GM12878 (cell line): ENCODE measurements around the gene C19orf47. TPM values are rescaled to one million over a fixed set of nuclear protein-coding genes. Genes with fewer than 3 reads are reported as not detected.

ENCODE experiments used
- ATAC-seq: fragments of 200-7000 bp; cut with Tn5 transposase; 3 replicates; pipeline ENCODE4 v1.9.1; 2020; ENCODE audit warnings: mild to moderate bottlenecking, moderate library complexity
- BruUV-seq: library from RNA; stranded (reverse); fragments of 400-500 nt; replicated peaks from 2 replicates; lab custom pipeline; 2021; lab: Mats Ljungman, UMichigan
- CTCF ChIA-PET: fragments of 300-600 bp; sonication (Branson Sonifier 250); formaldehyde crosslinking; extraction: SDS; loops from one replicate; lab custom pipeline; 2021; ENCODE audit warnings: inconsistent platforms; lab: Yijun Ruan, JAX
- POLR2A ChIA-PET: fragments of 350-600 bp; formaldehyde crosslinking; extraction: SDS; loops from one replicate; lab custom pipeline; 2021; ENCODE audit warnings: inconsistent platforms; lab: Charles Lee
- RAD21 ChIA-PET: fragments of 300-600 bp; sonication (Branson Sonifier 250); formaldehyde crosslinking; loops from one replicate; lab custom pipeline; 2023; ENCODE audit warnings: antibody characterized with exemption; ENCODE audit not compliant: unreplicated experiment; lab: Charles Lee
- SMC1A ChIA-PET: fragments of 300-600 bp; sonication (Branson Sonifier 250); formaldehyde crosslinking; loops from one replicate; lab custom pipeline; 2023; ENCODE audit not compliant: unreplicated experiment, uncharacterized antibody; lab: Charles Lee
- DNase-seq: peaks from one replicate; pipeline ENCODE4 v3.0.0-alpha.2; 2011; ENCODE audit warnings: low read depth, low spot score
- FAIRE-seq: peaks from 3 replicates; lab custom pipeline; 2011; peaks lifted over from hg19 to GRCh38; lab: Jason Lieb, UNC
- H2AFZ ChIP-seq: 2 replicates; pipeline ENCODE4 v1.6.0; 2011; ENCODE audit warnings: low read depth, low read length, control low read depth; ENCODE audit not compliant: control insufficient read depth
- H3K27ac ChIP-seq: 2 replicates; pipeline ENCODE4 v1.5.1; 2011; ENCODE audit warnings: control low read depth; ENCODE audit not compliant: control insufficient read depth, insufficient read depth
- H3K27me3 ChIP-seq, 2 experiments: replicated peaks in 1 of 2; 2 replicates each; pipeline versions ENCODE4 v1.6.0 to v1.6.1; 2011; ENCODE audit warnings: low read length in 1 of 2; ENCODE audit not compliant: control insufficient read depth in 2 of 2, insufficient read depth in 2 of 2
- H3K36me3 ChIP-seq, 2 experiments: 2 replicates each; pipeline ENCODE4 v1.5.1; 2011; ENCODE audit warnings: low read length in 1 of 2; ENCODE audit not compliant: control insufficient read depth in 2 of 2, insufficient read depth in 2 of 2
- H3K4me1 ChIP-seq: 2 replicates; pipeline ENCODE4 v1.6.1; 2011; ENCODE audit warnings: mild to moderate bottlenecking, low read length, moderate library complexity, mixed read lengths; ENCODE audit not compliant: control insufficient read depth, insufficient read depth
- H3K4me2 ChIP-seq: 2 replicates; pipeline ENCODE4 v1.6.0; 2011; ENCODE audit warnings: control low read depth; ENCODE audit not compliant: control insufficient read depth, insufficient read depth
- H3K4me3 ChIP-seq: fragments of 200-600 bp; sonication (generic); 2 replicates; pipeline ENCODE4 v1.5.1; 2016
- H3K79me2 ChIP-seq: 2 replicates; pipeline ENCODE4 v1.6.0; 2011; ENCODE audit warnings: low read length; ENCODE audit not compliant: control insufficient read depth, insufficient read depth
- H3K9ac ChIP-seq: 2 replicates; pipeline ENCODE4 v1.8.0; 2011; ENCODE audit warnings: low read length, control low read depth, mixed read lengths; ENCODE audit not compliant: control insufficient read depth, insufficient read depth
- H3K9me3 ChIP-seq: replicated peaks from 3 replicates; pipeline ENCODE4 v1.5.1; 2011; ENCODE audit warnings: mild to moderate bottlenecking, low read length; ENCODE audit not compliant: control insufficient read depth, insufficient read depth
- H4K20me1 ChIP-seq: 2 replicates; pipeline ENCODE4 v1.6.0; 2011; ENCODE audit not compliant: control insufficient read depth, insufficient read depth
- CHD1 ChIP-seq: IDR thresholded peaks from 2 replicates; pipeline ENCODE4 v1.6.1; 2012; ENCODE audit warnings: low read depth, low read length, improper control_type of control experiment
- CHD4 ChIP-seq: fragments of 200-600 bp; sonication (generic); IDR thresholded peaks from 2 replicates; pipeline ENCODE4 v1.6.1; 2016; ENCODE audit warnings: mild to moderate bottlenecking
- EZH2 ChIP-seq: IDR thresholded peaks from 2 replicates; pipeline ENCODE4 v1.6.1; 2012; ENCODE audit warnings: low read depth, mild to moderate bottlenecking, control low read depth, inconsistent platforms, low read length, borderline replicate concordance; ENCODE audit not compliant: control insufficient read depth
- HDAC6 ChIP-seq: fragments of 200-600 bp; sonication (generic); IDR thresholded peaks from one replicate; pipeline ENCODE4 v1.8.0; 2017; ENCODE audit warnings: antibody characterized with exemption; ENCODE audit not compliant: unreplicated experiment
- NFXL1 ChIP-seq: fragments of 450-650 bp; IDR thresholded peaks from 2 replicates; pipeline ENCODE4 v1.6.1; 2017; ENCODE audit warnings: antibody characterized with exemption, mild to moderate bottlenecking, borderline replicate concordance
- NFYA ChIP-seq: IDR thresholded peaks from 2 replicates; pipeline ENCODE4 v1.6.1; 2011; ENCODE audit warnings: low read depth, mild to moderate bottlenecking, low read length, improper control_type of control experiment, borderline replicate concordance
- SMARCA5 ChIP-seq: fragments of 450-650 bp; IDR thresholded peaks from 2 replicates; pipeline ENCODE4 v1.6.1; 2017; ENCODE audit warnings: mild to moderate bottlenecking
- SREBF1 ChIP-seq: IDR thresholded peaks from 2 replicates; pipeline ENCODE4 v1.6.1; 2012; ENCODE audit warnings: mild to moderate bottlenecking, low read length
- SUZ12 ChIP-seq: fragments of 200-600 bp; sonication (generic); IDR thresholded peaks from one replicate; pipeline ENCODE4 v1.6.1; 2018; ENCODE audit warnings: antibody characterized with exemption, mild to moderate bottlenecking; ENCODE audit not compliant: unreplicated experiment
- ZNF274 ChIP-seq: IDR thresholded peaks from one replicate; pipeline ENCODE4 v1.8.0; 2011; ENCODE audit not compliant: insufficient read length, insufficient read depth
- ZNF384 ChIP-seq: IDR thresholded peaks from 2 replicates; pipeline ENCODE4 v1.6.1; 2012; ENCODE audit warnings: low read depth, mild to moderate bottlenecking, low read length, improper control_type of control experiment, borderline replicate concordance
- WGBS: methylation state at CpG from one replicate; pipeline ENCODE4 v1.1.6; 2016; ENCODE audit warnings: low lambda C conversion rate; ENCODE audit not compliant: insufficient replicate concordance, insufficient coverage; ENCODE audit errors: missing lambda C conversion rate; 5-methylcytosine and 5-hydroxymethylcytosine counted together
- in situ Hi-C: fragments of 300-500 bp; cut with MboI; formaldehyde crosslinking; loops from 9 replicates; pipeline ENCODE4 v1.14.3; 2018; ENCODE audit warnings: mixed read lengths
- intact Hi-C: fragments of 100-400 bp; cut with micrococcal nuclease; formaldehyde crosslinking; loops from one replicate; pipeline ENCODE4 v1.14.2; 2022; ENCODE audit not compliant: unreplicated experiment
- polyA plus RNA-seq, 11 experiments: library from polyadenylated mRNA; depleted of rRNA in 4 of 11; unstranded in 6 of 11; stranded (reverse) in 5 of 11; fragments of >200 nt; fragmentation: Nextera tagmentation in 4 of 11; fragmentation: Illumina TruSeq in 1 of 11; extraction: Ambion mirVana in 4 of 11; extraction: Trizol in 1 of 11; gene quantifications; 1 replicate in 1 of 11; 2 replicates in 10 of 11; pipeline versions ENCODE4 v1.2.1 to v1.2.3, GENCODE V29; 2011 to 2016; ENCODE audit warnings: inconsistent platforms in 2 of 11, missing spikeins in 2 of 11, low read depth in 1 of 11
- total RNA-seq, 4 experiments: library from RNA; depleted of rRNA in 3 of 4; stranded (reverse); fragments of >200 nt in 3 of 4; fragmentation: Illumina TruSeq in 1 of 4; extraction: Trizol in 1 of 4; gene quantifications; 2 replicates each; pipeline versions ENCODE4 v1.2.1 to v1.2.3, GENCODE V29; 2013 to 2021
- TF ChIP-seq, protein P1 (sequence below): IDR thresholded peaks from 2 replicates; pipeline ENCODE4 v1.6.1; 2012; ENCODE audit warnings: mild to moderate bottlenecking, low read depth, low read length
- TF ChIP-seq, protein P2 (sequence below): fragments of 450-650 bp; conservative IDR thresholded peaks from 2 replicates; pipeline ENCODE4 v1.6.1; 2017; ENCODE audit warnings: mild to moderate bottlenecking, moderate library complexity
- TF ChIP-seq, protein P3 (sequence below): fragments of 450-650 bp; IDR thresholded peaks from 2 replicates; pipeline ENCODE4 v1.6.1; 2017; ENCODE audit warnings: low read depth, mild to moderate bottlenecking, moderate library complexity
- TF ChIP-seq, protein P4 (sequence below): fragments of 450-650 bp; IDR thresholded peaks from 2 replicates; pipeline ENCODE4 v1.6.1; 2018; ENCODE audit warnings: mild to moderate bottlenecking, low read depth, moderate library complexity; ENCODE audit not compliant: partially characterized antibody

Gene C19orf47
- total and polyA plus RNA-seq, 10 of the 15 experiments (the other 5 are each of a cell fraction or from before 2014, with no cell fraction given): 0.11 to 29.1 (median 20.2) TPM

DNA sequence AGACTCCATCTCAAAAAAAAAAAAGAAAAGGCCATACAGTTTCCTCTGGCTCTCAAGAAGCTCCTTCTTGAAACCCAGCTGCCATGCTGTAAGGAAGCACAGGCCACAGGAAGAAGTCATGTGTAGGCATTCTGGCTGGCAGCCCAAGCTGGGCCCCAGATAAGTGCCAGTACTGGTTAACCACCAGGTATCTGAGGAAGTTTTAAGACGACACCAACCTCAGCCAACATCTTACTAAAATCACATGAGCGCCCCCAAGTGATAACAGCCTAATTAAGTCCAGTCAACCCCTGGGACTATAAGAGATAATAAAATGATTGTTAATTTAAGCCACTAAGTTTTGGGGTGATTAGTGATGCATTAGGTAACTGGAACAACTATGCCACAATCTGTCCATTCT lies 35.7 kb downstream of the C19orf47 start:
- ChIA-PET POLR2A (no interaction called here), CTCF (no interaction called here), RAD21 (no interaction called here), SMC1A (interaction anchor here (3.0 kb wide), 1 partner anchor 7 kb away, joined by 9 read pairs; no protein-coding TSS in a partner anchor)
- H3K4me2 ChIP-seq: no peak overlapping the region
- BruUV-seq: no TSS peak
- in situ Hi-C loops (no loop called here), intact Hi-C loops (no loop called here)
- no peak for DNase-seq
- H3K27ac ChIP-seq: no peak overlapping the region
- H3K79me2 ChIP-seq: no peaks in the 10 kb centered on the region
- no peaks in the 10 kb centered on the region for H3K4me1 ChIP-seq
- WGBS: 47% methylated on average over 2 of the region's 2 CpGs
- H3K9me3 ChIP-seq: no peaks in the 10 kb centered on the region
- H4K20me1 ChIP-seq: no peaks in the 10 kb centered on the region
- H3K9ac ChIP-seq: no peak overlapping the region
- H3K36me3 ChIP-seq: peaks cover 0 to 3% of the 10 kb centered on the region in 2 experiments; a peak in 2 of 4 replicates
- FAIRE-seq: no peak
- ATAC-seq: no peak
- H2AFZ ChIP-seq: no peak overlapping the region
- H3K27me3 ChIP-seq: no peaks in the 10 kb centered on the region
- no peak overlapping the region for H3K4me3 ChIP-seq
- no peak for TF ChIP-seq ZNF274
- TF ChIP-seq, protein P1, sequence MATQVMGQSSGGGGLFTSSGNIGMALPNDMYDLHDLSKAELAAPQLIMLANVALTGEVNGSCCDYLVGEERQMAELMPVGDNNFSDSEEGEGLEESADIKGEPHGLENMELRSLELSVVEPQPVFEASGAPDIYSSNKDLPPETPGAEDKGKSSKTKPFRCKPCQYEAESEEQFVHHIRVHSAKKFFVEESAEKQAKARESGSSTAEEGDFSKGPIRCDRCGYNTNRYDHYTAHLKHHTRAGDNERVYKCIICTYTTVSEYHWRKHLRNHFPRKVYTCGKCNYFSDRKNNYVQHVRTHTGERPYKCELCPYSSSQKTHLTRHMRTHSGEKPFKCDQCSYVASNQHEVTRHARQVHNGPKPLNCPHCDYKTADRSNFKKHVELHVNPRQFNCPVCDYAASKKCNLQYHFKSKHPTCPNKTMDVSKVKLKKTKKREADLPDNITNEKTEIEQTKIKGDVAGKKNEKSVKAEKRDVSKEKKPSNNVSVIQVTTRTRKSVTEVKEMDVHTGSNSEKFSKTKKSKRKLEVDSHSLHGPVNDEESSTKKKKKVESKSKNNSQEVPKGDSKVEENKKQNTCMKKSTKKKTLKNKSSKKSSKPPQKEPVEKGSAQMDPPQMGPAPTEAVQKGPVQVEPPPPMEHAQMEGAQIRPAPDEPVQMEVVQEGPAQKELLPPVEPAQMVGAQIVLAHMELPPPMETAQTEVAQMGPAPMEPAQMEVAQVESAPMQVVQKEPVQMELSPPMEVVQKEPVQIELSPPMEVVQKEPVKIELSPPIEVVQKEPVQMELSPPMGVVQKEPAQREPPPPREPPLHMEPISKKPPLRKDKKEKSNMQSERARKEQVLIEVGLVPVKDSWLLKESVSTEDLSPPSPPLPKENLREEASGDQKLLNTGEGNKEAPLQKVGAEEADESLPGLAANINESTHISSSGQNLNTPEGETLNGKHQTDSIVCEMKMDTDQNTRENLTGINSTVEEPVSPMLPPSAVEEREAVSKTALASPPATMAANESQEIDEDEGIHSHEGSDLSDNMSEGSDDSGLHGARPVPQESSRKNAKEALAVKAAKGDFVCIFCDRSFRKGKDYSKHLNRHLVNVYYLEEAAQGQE: no peak
- no peak for TF ChIP-seq HDAC6
- no peak for TF ChIP-seq SREBF1
- no peak for TF ChIP-seq EZH2
- no peak for TF ChIP-seq SUZ12
- no peak for TF ChIP-seq NFYA
- TF ChIP-seq NFXL1: no peak
- TF ChIP-seq ZNF384: no peak
- TF ChIP-seq, protein P2, sequence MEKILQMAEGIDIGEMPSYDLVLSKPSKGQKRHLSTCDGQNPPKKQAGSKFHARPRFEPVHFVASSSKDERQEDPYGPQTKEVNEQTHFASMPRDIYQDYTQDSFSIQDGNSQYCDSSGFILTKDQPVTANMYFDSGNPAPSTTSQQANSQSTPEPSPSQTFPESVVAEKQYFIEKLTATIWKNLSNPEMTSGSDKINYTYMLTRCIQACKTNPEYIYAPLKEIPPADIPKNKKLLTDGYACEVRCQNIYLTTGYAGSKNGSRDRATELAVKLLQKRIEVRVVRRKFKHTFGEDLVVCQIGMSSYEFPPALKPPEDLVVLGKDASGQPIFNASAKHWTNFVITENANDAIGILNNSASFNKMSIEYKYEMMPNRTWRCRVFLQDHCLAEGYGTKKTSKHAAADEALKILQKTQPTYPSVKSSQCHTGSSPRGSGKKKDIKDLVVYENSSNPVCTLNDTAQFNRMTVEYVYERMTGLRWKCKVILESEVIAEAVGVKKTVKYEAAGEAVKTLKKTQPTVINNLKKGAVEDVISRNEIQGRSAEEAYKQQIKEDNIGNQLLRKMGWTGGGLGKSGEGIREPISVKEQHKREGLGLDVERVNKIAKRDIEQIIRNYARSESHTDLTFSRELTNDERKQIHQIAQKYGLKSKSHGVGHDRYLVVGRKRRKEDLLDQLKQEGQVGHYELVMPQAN: no peak
- TF ChIP-seq CHD1: no peak
- TF ChIP-seq, protein P3, sequence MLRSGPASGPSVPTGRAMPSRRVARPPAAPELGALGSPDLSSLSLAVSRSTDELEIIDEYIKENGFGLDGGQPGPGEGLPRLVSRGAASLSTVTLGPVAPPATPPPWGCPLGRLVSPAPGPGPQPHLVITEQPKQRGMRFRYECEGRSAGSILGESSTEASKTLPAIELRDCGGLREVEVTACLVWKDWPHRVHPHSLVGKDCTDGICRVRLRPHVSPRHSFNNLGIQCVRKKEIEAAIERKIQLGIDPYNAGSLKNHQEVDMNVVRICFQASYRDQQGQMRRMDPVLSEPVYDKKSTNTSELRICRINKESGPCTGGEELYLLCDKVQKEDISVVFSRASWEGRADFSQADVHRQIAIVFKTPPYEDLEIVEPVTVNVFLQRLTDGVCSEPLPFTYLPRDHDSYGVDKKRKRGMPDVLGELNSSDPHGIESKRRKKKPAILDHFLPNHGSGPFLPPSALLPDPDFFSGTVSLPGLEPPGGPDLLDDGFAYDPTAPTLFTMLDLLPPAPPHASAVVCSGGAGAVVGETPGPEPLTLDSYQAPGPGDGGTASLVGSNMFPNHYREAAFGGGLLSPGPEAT: no peak
- no peak for TF ChIP-seq CHD4
- TF ChIP-seq, protein P4, sequence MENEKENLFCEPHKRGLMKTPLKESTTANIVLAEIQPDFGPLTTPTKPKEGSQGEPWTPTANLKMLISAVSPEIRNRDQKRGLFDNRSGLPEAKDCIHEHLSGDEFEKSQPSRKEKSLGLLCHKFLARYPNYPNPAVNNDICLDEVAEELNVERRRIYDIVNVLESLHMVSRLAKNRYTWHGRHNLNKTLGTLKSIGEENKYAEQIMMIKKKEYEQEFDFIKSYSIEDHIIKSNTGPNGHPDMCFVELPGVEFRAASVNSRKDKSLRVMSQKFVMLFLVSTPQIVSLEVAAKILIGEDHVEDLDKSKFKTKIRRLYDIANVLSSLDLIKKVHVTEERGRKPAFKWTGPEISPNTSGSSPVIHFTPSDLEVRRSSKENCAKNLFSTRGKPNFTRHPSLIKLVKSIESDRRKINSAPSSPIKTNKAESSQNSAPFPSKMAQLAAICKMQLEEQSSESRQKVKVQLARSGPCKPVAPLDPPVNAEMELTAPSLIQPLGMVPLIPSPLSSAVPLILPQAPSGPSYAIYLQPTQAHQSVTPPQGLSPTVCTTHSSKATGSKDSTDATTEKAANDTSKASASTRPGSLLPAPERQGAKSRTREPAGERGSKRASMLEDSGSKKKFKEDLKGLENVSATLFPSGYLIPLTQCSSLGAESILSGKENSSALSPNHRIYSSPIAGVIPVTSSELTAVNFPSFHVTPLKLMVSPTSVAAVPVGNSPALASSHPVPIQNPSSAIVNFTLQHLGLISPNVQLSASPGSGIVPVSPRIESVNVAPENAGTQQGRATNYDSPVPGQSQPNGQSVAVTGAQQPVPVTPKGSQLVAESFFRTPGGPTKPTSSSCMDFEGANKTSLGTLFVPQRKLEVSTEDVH: no peak
- TF ChIP-seq SMARCA5: no peak
